SHP77 (cell line): ENCODE results near the gene ARRB1.
A peak's percentile ranks its signal among the peaks of the same experiment; 100 is the strongest.

Source experiments
- DNase-seq, 2 experiments: peaks; one replicate each; lab custom pipeline; 2025; lab: John Stamatoyannopoulos, UW

Gene ARRB1

GRCh38 chr11:75301601-75302345 is 49.7 kb downstream of the ARRB1 start:
- DNase-seq = peak; percentile 90 to 93

- DNase-seq = peak; percentile 53 to 76
Measured at GRCh38 chr11:75301131-75301530, 50.3 kb downstream of the ARRB1 start.

GRCh38 chr11:75298976-75299260 is 52.5 kb downstream of the ARRB1 start:
- no peak for DNase-seq

GRCh38 chr11:75298191-75298975 is 53.1 kb downstream of the ARRB1 start:
- DNase-seq = peak; percentile 31 to 83

GRCh38 chr11:75293903-75294302 is 57.6 kb downstream of the ARRB1 start:
- no peak for DNase-seq

GRCh38 chr11:75292943-75293342 is 58.5 kb downstream of the ARRB1 start:
- DNase-seq = no peak

- DNase-seq = no peak
Measured at GRCh38 chr11:75291741-75292140, 59.7 kb downstream of the ARRB1 start.

- DNase-seq = no peak
Measured at GRCh38 chr11:75289919-75290318, 61.5 kb downstream of the ARRB1 start.

- DNase-seq = no peak
Measured at GRCh38 chr11:75289511-75289760, 62.0 kb downstream of the ARRB1 start.

GRCh38 chr11:75287579-75287978 is 63.9 kb downstream of the ARRB1 start:
- DNase-seq = no peak

- DNase-seq = no peak
Measured at GRCh38 chr11:75286826-75287465, 64.5 kb downstream of the ARRB1 start.

- no peak for DNase-seq
Measured at GRCh38 chr11:75285776-75286360, 65.6 kb downstream of the ARRB1 start.

- DNase-seq = no peak
Measured at GRCh38 chr11:75283391-75283931, 68.0 kb downstream of the ARRB1 start.

GRCh38 chr11:75281469-75282095 is 69.9 kb downstream of the ARRB1 start:
- no peak for DNase-seq

GRCh38 chr11:75280770-75281468 is 70.5 kb downstream of the ARRB1 start:
- no peak for DNase-seq

- peak; percentile 80 to 83 for DNase-seq
Measured at GRCh38 chr11:75280227-75280701, 71.2 kb downstream of the ARRB1 start.

- no peak for DNase-seq
Measured at GRCh38 chr11:75279273-75279672, 72.2 kb downstream of the ARRB1 start.

- DNase-seq = no peak
Measured at GRCh38 chr11:75277991-75278790, 73.3 kb downstream of the ARRB1 start.

- DNase-seq = no peak
Measured at GRCh38 chr11:75277211-75277805, 74.2 kb downstream of the ARRB1 start.

GRCh38 chr11:75276686-75277085 is 74.8 kb downstream of the ARRB1 start:
- peak; percentile 78 to 83 for DNase-seq
